HG03135 (cell line): ENCODE results near the gene ANKRD9.
"Not testable (repeated sequence)": the region's sequence is repeated elsewhere in the genome, so short reads cannot be mapped to it uniquely, and the experiment has no call there.

Experiments
- ATAC-seq: cut with Tn5 transposase; IDR thresholded peaks from one replicate; pipeline ENCODE4 v1.9.1; 2021; ENCODE audit warnings: mild to moderate bottlenecking, moderate library complexity; ENCODE audit not compliant: unreplicated experiment

ANKRD9 gene

DNA sequence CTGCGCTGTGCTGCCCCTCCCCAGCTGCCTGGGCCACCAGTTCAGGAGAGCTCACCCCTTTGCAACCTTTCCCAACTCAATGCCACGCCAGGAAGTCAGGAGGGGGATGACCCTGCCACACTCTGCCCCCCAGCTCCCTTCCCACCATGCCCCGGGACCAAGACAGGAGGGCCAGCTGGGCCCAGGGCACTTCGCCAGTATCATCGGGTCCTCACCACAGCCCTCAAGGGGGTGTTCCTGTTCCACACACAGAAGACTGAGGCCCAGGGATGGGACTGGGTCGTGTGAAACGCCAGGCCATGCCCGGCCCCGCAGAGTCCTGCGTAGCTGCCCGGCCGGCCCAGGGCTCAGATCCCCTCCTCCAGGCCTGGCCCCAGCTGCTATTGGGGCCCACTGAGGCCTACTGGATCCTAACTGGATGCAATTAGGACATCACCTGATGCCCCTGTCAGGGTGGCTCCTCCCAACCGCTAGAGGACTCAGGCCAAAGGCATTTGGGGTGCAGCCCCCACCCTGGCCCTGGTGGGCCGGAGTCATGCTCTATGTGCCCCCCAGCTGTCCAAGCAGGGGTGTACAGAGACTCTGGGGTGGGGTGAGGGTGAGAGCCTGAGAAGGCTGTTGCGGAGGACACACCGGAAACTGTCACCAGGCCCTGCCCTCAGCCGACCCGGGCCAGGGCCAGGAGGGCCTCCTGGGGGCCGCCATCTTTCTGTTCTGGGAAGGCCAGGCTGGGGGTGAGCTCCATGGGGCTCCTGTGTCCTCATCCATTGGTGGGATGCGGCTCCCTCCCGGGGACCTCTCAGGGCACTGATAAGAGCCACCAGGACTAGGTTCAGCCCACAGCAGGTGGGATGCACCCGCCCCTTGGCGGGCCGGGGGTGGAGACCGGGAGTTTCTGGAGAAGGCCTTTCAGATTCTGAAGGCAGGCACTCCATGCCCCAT lies 29.3 kb upstream of the ANKRD9 start:
- no peak for ATAC-seq

DNA sequence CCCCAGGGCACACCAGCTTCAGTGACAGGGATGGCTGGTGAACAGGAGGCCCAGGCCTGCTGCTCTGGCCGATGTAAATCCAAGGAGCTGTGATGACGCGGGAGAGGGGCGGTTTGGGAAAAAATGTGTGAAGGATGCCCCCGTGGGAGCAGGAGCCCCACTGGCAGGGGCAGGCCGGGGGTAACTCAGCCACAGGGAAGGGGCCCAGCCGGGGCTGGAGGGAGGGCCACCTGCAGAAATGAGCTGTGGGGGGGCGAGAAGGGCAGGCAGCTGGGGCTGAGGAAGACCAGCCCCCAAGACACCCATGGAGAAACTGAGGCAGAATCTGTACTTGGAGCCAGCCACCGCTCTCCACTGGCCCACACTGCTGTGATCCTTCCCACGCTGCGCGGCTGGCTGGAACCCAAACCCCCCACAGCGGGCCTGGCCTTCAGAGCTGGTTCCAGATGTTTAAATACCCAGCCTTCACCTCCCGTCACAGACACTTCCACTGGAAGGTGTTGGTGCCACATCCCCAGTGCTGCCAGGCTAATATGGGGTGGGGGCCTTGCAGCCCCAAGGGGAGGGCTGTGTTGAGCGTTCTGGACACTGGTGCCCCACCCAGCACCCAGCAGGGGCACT lies 28.5 kb upstream of the ANKRD9 start:
- ATAC-seq, result no peak

DNA sequence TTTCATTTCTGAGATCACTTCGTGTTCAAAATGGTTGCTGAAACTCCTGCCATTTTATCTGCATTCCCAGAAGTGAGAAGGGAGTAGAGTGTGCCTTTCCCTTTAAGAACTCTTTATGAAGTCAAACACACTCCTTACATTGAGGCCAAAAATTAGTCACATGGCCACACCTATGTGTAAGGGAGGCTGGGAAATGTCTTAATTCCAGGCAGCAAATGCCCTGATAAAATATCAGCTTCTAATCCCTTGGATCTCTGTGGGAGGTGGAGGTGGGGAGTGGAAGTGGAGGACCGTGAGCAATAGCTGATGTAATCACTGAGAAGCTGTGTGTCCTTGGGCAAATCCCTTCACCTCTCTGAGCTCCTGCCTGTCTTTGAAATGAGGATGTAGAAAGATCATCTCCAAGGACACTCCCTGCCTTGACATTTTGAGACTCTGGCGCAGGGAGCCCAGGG lies 22.7 kb upstream of the ANKRD9 start:
- no peak for ATAC-seq

DNA sequence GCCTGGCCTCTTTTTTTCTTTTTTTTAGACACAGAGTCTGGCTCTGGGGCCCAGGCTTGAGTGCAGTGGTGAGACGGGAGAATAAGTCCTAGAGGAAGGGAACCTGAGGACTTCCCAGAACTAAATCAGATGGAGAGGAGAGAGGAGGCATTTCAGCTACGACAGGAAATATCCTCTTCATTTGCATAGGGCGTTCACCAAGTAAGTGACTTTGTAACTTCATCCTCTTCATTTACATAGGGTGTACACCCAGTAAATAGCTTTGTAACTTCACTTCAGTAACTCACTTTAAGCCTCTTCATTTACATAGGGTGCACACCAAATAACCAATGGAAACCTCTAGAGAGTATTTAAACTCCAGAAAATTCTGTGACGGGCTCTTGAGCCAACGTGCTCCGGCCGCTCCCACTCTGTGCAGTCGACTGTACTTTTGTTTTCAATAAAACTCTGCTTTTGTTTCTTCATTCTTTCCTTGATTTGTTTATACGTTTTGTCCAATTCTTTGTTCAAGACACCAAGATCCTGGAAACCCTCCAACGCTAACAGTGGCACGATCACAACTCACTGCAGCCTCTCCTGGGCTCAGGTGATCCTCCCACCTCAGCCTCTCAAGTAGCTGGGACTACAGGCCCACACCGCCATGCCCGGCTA lies 21.4 kb upstream of the ANKRD9 start:
- ATAC-seq, result no peak

DNA sequence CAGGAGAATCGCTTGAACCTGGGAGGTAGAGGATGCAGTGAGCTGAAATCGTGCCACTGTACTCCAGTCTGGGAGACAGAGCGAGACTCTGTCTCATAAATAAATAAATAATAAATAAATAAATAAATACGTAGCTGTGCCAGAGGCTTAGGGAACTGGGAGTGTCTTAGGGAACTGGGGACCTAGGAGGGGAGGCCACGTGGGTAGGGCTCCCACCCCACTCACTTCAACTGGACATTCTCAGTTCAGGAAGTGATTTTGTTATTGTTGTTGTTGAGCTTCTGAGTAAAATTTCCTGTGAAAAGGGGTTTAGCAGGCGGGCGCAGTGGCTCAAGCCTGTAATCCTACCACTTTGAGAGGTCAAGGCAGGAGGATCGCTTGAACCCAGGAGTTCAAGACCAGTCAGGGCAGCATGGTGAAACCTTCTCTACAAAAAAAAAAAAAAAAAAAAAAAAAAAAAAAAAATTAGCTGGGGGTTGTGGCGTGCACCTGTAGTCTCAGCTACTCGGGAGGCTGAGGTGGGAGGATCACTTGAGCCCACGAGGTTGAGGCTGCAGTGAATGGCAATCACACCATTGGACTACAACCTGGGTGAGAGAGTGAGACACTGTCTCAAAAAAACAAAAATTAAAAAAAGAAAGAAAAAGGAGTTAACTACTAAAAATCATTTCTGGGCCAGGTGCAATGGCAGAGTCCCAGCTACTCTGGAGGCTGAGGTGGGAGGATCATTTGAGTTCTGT lies 19.0 kb upstream of the ANKRD9 start:
- ATAC-seq, result no peak

DNA sequence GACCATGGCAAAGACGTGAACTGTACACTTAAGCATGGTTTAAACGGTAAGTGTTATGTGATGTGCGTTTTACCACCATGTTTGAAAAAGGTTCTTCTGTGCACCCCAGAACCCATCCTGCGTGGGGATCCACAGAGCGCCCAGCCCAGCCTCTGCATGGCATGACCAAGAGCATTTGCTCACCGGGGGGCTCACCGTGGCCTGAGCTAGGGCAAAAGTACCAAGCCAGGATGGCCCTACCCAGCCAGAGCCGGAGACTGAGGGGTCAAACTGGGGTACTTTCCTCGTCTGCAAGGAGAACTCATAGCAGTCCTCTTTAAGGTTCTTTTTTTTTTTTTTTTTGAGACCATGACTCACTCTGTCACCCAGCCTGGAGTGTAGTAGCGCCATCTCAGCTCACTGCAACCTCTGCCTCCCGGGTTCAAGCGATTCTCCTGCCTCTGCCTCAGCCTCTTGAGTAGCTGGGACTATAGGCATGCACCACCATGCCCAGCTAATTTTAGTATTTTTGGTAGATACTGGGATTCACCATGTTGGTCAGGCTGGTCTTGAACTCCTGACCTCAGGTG lies 16.4 kb upstream of the ANKRD9 start:
- no peak for ATAC-seq

DNA sequence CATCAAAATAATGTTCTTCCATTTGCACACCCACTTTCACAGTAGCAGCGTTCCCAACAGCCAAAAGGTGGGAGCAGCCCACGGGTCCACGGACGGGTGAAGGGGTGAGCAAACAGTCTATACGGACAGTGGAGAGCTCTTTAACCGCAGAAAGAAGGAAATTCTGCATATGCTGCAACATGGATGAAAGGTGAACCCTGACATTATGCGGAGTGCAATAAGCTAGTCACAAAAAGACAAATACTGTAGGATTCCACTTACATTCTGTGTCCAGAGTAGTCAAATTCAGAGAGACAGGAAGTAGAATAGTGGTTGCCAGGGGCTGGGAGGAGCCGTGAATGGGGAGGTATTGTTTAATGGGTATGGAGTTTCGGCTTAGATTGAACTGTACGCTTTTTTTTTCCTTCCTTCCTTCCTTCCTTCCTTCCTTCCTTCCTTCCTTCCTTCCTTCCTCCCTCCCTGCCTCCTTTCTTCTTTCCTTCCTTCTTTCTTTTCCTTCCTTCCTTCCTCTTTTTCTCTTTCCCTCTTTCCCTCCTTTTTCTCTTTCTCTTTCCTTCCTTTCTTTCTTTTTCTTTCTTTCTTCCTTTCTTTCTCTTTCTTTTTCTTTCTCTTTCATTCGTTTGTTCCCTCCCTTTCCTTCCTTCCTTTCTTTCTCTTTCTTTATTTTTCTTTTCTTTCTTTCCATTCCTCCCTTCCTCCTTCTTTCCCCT lies 15.8 kb upstream of the ANKRD9 start:
- ATAC-seq, result no peak

DNA sequence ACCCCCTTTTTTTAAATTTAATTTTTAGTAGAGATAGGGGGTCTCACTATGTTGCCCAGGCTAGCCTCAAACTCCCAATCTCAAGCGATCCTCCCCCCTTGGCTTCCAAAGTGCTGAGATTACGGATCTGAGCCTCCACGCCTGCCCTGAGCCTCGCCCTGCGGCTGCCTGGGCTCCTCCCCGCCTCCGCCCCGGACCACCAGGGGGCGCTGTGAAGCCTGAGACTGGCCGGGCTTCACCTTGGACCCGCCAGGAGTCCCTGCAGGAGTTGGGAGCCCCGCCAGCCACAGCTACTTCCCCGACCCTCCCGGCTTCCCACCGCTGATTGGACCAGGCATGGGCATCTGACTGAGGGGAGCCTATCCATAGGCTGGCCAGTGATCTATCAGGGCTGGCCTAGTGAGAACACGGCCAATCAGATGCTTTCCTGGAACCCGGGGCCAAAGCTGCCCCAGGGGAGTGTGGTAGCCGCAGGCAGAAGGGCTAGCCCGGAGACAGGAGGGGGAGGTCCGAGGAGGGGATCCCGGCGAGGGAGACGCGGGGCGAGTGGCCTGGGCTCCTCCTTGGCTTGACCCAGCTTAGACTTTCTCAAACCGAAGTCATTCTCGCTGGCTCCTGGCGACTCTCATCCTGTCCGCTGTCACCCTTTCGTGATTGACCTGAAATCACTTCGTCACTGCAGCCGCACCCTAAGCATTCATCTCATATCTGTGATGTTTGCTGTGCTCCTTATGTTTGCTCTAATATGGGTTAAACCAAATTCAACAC lies 15.1 kb upstream of the ANKRD9 start:
- ATAC-seq, result peak; percentile 96

DNA sequence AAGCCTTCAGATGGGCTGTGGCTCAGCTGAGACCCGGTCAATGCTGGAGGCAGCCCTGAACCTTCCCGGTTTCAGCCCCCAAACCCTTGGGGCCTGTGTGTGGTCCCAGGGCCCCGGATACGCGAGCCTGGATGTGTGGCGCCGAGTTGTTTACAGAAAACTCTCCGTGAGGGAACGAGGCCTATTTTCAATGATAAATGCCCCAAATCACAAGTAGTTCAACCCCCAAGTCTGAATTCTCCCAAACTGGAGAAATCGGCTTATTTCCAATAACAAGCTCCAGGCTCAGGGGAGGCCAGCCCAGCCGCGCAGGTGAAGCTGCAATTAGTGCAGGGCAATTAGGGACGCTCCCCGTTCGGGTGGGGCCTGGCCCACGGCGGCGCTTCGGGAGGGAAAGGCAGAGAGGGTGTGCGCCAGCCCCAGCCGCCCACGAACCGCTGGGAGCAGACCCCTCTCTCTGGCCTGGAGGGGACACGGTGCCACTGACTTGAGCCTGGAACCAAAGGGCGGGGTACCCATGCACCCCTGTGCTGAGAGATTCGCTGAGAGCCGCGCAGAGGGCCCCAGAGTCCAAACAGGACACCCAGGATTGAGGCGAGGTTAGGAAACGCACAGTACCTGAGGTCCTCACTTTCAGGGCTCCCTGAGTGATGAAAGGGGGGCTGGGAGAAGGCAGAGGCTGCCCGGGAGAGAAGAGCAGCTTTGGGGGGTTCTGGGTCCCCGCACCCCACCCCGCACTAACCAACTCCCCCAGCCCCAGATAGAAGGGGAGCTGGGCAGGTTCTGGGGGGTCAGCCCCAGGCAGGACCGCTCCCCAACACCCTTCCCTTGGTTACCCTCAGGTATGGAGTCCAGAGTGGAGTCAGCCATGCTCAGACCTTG lies 14.2 kb upstream of the ANKRD9 start:
- peak; percentile 4 for ATAC-seq

DNA sequence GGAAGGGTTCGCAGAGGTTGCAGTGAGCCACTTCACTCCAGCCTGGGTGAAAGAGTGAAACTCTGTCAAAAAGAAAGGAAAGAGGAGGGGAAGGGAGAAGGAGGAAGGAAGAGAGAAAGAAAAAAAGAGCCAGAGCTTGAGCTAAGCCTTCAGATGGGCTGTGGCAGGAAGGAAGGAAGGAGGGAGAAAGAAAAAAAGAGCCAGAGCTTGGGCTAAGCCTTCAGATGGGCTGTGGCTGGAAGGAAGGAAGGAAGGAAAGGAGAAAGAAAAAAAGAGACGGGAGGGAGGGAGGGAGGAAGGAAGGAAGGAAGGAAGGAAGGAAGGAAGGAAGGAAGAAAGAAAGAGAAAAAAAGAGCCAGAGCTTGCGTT lies 13.6 kb upstream of the ANKRD9 start:
- ATAC-seq, result no peak

DNA sequence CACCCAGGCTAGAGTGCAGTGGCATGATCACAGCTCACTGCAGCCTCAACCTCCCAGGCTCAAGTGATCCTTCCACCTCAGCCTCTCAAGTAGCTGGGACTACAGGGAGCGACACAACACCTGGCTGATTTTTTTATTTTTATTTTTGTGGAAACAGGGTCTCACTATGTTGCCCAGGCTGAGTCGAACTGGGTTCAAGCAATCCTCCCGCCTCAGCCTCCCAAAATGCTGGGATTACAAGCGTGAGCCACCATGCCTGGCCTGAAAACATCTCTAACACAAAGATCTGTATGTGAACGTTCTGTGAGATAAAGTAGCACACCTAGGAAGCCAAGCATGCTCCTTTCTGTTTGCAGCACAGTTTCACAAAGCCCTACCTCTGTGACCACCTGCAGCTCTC lies 10.1 kb upstream of the ANKRD9 start:
- ATAC-seq, result not testable (repeated sequence)

DNA sequence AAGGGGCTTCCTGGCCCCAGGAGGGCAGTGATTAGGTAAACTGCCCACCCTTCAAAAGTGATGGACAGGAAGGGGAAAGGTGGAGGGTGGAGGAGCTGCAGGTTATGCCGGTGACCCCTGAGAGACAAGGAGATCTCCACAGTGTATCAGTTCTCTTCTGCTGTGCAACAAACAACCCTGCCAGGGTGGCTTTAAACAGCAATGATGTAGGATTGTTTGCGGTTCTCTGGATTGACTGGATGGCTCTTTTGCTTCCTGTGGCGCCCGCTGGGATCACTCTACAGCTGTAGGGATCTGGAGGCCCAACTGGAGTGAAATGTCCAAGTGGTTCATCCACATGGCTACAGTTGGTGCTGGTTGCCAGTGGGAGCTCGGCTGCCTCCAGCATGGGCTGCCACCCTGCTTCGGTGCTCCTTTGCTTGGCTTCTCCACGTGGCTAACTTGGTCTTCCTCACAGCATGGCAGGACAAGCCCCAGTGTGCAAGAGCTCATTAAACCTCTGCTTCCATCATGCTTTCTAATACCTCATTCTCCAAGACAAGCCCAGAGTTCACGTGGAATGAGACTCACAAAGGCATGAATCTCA lies 8.6 kb upstream of the ANKRD9 start:
- ATAC-seq, result no peak

DNA sequence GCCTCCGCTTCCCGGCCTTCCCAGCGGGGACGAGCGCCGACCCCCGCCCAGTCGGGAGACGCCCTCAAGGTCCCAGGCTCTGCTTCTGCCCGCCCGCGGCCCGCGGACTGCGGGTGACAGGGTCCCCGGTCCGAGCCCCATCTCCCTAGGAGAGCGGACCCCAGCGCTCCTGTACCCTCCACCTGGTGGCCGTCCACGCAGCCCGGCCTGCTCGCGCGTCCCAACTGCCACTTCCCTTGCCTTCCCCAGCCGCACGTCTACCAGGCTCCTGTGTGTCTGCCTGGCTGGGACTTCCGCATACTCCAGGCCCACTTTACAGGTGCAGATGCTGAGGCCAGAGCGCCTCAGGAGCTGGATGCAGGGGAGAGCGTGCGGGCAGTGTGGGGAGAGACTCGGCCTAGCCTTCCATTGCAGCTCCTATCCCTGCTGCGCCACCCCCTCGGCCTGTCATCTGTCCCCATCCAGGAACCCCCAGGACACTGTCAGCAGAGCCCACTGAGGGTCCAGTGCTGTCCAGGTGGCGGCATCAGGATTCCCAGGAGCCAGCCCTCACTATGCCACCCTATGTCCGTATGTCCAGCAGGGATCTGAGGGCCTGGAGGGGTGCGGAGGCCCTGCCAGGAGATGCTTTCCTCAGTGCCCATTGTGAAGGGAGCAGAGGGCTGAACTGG lies 8.0 kb upstream of the ANKRD9 start:
- ATAC-seq, result no peak

DNA sequence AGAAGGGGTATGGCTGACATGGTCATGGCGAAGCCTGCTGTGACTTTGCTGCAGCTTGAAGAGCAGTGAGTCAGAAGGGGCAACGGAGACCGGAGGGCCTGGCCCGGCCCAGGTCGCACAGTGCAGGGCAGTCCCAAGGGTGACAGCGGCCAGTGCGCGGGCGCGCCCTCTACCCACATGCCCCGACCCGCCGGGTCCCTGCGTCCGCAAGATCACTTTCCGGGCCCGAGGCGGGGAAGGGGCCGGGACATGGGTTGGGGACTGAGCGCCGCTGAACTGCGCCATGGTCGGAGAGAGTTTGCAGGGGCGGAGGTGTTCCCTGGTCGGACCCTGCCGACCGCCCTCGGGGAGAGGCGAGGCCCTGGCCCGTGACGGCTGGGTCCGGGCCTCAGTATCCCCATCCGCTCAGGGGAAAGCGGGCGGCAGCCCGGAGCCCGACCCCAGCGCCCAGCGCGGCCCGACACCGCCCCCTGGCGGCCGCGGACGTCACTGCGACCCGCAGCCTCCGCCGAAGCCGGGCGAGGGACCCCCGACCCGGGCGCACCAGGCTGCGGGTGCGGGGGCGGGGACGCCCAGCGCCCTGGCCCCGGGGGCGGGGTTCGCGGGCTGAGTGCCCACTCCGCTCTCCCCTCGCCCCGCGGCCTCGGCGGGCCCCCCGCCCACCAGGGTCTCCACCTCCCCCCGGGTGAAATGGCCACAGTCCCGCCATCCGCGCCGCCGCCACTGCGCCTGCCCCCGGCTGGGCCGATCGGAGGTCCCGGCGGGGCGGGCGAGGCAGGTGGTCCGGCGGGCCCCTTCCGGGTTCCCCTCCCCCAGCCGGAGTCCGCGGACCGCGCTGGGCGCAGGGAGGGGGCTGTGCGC lies 7.2 kb upstream of the ANKRD9 start:
- peak; percentile 56 for ATAC-seq

DNA sequence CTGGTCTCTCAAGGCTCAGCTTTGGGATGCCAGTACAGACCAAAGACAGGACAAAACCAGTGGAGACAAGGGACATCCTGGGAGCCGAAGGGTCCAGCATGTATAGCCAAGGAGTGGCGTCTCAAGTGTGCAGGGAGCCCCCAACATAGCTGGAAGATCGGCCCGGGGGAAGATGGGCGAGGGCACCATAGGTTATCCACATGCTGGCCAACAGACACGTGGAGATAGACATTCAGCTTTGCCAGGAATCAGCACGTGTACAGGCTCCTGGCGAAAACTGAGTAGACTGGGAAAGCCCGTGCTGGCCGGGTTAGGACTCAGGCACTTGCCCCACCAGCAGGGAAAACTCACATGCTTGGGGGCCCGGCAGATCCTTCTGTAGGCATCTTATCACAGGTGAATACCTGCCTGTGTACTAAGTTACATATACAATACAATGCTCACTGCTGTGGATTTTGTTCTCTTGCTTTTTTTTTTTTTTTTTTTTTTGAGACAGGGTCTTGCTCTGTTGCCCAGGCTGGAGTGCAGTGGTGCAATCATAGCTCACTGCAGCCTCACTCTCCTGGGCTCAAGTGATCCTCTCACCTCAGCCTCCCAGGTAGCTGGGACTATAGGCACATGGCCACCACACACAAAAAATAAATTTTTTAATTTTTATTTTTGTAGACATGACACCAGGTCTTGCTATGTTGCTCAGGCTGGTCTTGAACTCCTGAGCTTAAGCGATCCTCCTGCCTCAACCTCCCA lies 5.6 kb upstream of the ANKRD9 start:
- no peak for ATAC-seq
